ENCODE measurements around the gene SLC11A2. TPM values are rescaled to one million over a fixed set of nuclear protein-coding genes. Genes with fewer than 3 reads are reported as not detected.

SLC11A2 gene
- total and polyA plus RNA-seq, 2 of the 8 experiments (the other 6 are each of a cell fraction or from before 2014, with no cell fraction given), result 55.0 to 61.5 TPM

DNA sequence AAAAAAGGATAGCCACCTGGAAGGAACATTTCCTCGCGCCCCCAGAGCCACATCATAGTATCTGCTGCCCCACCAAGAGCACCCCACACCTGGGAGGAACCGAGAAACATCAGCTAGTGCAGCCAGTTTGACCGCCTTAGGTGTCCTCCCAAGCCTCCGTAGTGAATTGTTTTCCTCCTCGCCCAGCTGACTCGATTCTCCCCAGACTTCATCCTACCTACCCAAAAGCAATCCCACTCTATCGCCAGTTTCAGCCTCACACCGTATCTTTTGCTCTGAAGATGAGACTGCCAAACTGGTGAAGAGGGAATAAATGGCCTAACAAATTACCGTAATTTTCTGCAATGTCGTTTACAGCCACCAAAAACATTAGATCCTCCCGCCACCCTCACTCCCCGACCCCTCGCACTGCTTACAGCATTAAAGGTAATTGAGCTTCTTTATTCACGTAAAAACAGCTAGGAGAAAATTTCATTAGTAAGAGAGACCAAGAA, 1.2 kb upstream of the SLC11A2 start (continued):
- TF ChIP-seq, protein P1, sequence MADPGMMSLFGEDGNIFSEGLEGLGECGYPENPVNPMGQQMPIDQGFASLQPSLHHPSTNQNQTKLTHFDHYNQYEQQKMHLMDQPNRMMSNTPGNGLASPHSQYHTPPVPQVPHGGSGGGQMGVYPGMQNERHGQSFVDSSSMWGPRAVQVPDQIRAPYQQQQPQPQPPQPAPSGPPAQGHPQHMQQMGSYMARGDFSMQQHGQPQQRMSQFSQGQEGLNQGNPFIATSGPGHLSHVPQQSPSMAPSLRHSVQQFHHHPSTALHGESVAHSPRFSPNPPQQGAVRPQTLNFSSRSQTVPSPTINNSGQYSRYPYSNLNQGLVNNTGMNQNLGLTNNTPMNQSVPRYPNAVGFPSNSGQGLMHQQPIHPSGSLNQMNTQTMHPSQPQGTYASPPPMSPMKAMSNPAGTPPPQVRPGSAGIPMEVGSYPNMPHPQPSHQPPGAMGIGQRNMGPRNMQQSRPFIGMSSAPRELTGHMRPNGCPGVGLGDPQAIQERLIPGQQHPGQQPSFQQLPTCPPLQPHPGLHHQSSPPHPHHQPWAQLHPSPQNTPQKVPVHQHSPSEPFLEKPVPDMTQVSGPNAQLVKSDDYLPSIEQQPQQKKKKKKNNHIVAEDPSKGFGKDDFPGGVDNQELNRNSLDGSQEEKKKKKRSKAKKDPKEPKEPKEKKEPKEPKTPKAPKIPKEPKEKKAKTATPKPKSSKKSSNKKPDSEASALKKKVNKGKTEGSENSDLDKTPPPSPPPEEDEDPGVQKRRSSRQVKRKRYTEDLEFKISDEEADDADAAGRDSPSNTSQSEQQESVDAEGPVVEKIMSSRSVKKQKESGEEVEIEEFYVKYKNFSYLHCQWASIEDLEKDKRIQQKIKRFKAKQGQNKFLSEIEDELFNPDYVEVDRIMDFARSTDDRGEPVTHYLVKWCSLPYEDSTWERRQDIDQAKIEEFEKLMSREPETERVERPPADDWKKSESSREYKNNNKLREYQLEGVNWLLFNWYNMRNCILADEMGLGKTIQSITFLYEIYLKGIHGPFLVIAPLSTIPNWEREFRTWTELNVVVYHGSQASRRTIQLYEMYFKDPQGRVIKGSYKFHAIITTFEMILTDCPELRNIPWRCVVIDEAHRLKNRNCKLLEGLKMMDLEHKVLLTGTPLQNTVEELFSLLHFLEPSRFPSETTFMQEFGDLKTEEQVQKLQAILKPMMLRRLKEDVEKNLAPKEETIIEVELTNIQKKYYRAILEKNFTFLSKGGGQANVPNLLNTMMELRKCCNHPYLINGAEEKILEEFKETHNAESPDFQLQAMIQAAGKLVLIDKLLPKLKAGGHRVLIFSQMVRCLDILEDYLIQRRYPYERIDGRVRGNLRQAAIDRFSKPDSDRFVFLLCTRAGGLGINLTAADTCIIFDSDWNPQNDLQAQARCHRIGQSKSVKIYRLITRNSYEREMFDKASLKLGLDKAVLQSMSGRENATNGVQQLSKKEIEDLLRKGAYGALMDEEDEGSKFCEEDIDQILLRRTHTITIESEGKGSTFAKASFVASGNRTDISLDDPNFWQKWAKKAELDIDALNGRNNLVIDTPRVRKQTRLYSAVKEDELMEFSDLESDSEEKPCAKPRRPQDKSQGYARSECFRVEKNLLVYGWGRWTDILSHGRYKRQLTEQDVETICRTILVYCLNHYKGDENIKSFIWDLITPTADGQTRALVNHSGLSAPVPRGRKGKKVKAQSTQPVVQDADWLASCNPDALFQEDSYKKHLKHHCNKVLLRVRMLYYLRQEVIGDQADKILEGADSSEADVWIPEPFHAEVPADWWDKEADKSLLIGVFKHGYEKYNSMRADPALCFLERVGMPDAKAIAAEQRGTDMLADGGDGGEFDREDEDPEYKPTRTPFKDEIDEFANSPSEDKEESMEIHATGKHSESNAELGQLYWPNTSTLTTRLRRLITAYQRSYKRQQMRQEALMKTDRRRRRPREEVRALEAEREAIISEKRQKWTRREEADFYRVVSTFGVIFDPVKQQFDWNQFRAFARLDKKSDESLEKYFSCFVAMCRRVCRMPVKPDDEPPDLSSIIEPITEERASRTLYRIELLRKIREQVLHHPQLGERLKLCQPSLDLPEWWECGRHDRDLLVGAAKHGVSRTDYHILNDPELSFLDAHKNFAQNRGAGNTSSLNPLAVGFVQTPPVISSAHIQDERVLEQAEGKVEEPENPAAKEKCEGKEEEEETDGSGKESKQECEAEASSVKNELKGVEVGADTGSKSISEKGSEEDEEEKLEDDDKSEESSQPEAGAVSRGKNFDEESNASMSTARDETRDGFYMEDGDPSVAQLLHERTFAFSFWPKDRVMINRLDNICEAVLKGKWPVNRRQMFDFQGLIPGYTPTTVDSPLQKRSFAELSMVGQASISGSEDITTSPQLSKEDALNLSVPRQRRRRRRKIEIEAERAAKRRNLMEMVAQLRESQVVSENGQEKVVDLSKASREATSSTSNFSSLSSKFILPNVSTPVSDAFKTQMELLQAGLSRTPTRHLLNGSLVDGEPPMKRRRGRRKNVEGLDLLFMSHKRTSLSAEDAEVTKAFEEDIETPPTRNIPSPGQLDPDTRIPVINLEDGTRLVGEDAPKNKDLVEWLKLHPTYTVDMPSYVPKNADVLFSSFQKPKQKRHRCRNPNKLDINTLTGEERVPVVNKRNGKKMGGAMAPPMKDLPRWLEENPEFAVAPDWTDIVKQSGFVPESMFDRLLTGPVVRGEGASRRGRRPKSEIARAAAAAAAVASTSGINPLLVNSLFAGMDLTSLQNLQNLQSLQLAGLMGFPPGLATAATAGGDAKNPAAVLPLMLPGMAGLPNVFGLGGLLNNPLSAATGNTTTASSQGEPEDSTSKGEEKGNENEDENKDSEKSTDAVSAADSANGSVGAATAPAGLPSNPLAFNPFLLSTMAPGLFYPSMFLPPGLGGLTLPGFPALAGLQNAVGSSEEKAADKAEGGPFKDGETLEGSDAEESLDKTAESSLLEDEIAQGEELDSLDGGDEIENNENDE (IDR thresholded peaks at IDR 0.05; ENCODE audit: insufficient replicate concordance, low read length), result no peak
- TF ChIP-seq HDAC2 (IDR thresholded peaks at IDR 0.05; ENCODE audit: borderline replicate concordance in 1 of 2, low read depth in 2 of 2, low read length in 2 of 2) (no peak), RFX5 (IDR thresholded peaks at IDR 0.05; ENCODE audit: borderline replicate concordance, low read depth, low read length) (no peak), TAF7 (optimal IDR thresholded peaks at IDR 0.05; ENCODE audit: borderline replicate concordance, low read depth, low read length) (no peak), CEBPB (IDR thresholded peaks at IDR 0.05; ENCODE audit: low read depth, low read length) (no peak), FOSL1 (IDR thresholded peaks at IDR 0.05; ENCODE audit: insufficient read depth, low read depth, low read length) (no peak), ZNF274 (IDR thresholded peaks at IDR 0.05; ENCODE audit: borderline replicate concordance, extremely low read depth, low read length) (no peak), SP2 (IDR thresholded peaks at IDR 0.05; ENCODE audit: low read length) (no peak), ASH2L (IDR thresholded peaks at IDR 0.05; ENCODE audit: low read length) (no peak), SUZ12 (IDR thresholded peaks at IDR 0.05; ENCODE audit: low read length) (no peak), PHF8 (conservative IDR thresholded peaks at IDR 0.05; ENCODE audit: low read depth, low read length) (no peak)

Data from H1 (cell line).